OCI-M2 (cell line): ENCODE measurements around the gene CNNM1.

Experiments
- DNase-seq: peaks from one replicate; lab custom pipeline; 2025; ENCODE audit not compliant: unreplicated experiment; lab: John Stamatoyannopoulos, UW

Gene CNNM1

GRCh38 chr10:99337311-99337811 is 8.2 kb downstream of the CNNM1 start:
- no peak for DNase-seq

GRCh38 chr10:99337901-99338300 is 8.7 kb downstream of the CNNM1 start:
- DNase-seq, result no peak

GRCh38 chr10:99339077-99339476 is 9.9 kb downstream of the CNNM1 start:
- no peak for DNase-seq

- no peak for DNase-seq
Observed at GRCh38 chr10:99339563-99340047, 10.4 kb downstream of the CNNM1 start.

GRCh38 chr10:99340650-99341049 is 11.5 kb downstream of the CNNM1 start:
- no peak for DNase-seq

GRCh38 chr10:99341248-99341647 is 12.1 kb downstream of the CNNM1 start:
- no peak for DNase-seq

- DNase-seq, result no peak
Observed at GRCh38 chr10:99341860-99342490, 12.8 kb downstream of the CNNM1 start.

- no peak for DNase-seq
Observed at GRCh38 chr10:99343262-99343661, 14.1 kb downstream of the CNNM1 start.

- DNase-seq, result no peak
Observed at GRCh38 chr10:99344715-99345114, 15.6 kb downstream of the CNNM1 start.

- no peak for DNase-seq
Observed at GRCh38 chr10:99345350-99345749, 16.2 kb downstream of the CNNM1 start.

GRCh38 chr10:99346247-99346646 is 17.1 kb downstream of the CNNM1 start:
- DNase-seq, result no peak

- no peak for DNase-seq
Observed at GRCh38 chr10:99347672-99348071, 18.5 kb downstream of the CNNM1 start.

- DNase-seq, result no peak
Observed at GRCh38 chr10:99353182-99353581, 24.0 kb downstream of the CNNM1 start.

GRCh38 chr10:99357691-99358090 is 28.5 kb downstream of the CNNM1 start:
- DNase-seq, result no peak

- DNase-seq, result no peak
Observed at GRCh38 chr10:99358101-99358500, 28.9 kb downstream of the CNNM1 start.

GRCh38 chr10:99360934-99361333 is 31.8 kb downstream of the CNNM1 start:
- no peak for DNase-seq

GRCh38 chr10:99364125-99364524 is 35.0 kb downstream of the CNNM1 start:
- no peak for DNase-seq

GRCh38 chr10:99365311-99365710 is 36.2 kb downstream of the CNNM1 start:
- DNase-seq, result no peak

- DNase-seq, result no peak
Observed at GRCh38 chr10:99365736-99366135, 36.6 kb downstream of the CNNM1 start.

GRCh38 chr10:99366666-99367065 is 37.5 kb downstream of the CNNM1 start:
- DNase-seq, result no peak

GRCh38 chr10:99368646-99369045 is 39.5 kb downstream of the CNNM1 start:
- no peak for DNase-seq

GRCh38 chr10:99369126-99369525 is 40.0 kb downstream of the CNNM1 start:
- no peak for DNase-seq

GRCh38 chr10:99369551-99369950 is 40.4 kb downstream of the CNNM1 start:
- no peak for DNase-seq
